Measurements from ENCODE around the gene OR10R2.

Gene OR10R2

DNA sequence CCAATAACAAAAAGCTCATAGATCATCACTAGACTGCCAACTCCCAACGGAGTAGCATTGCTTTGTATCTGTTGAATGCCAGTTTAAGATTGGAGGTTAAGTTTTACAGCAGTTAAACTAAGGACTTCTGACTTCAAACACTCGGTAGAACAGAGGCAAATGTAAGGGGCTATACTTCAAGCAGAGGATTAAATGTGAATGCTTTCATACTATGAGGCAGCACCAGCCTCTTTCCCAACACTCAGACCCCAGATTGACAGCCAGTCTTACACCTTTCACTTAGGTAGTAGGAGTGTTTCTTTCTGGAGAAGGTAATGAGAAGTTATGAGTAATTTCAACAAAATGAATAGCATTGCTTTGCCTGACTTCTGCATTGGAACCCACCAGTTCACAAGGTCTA is 22.8 kb downstream of the OR10R2 start:
- no CpG with 5 or more reads among the region's 2 CpGs for WGBS (ENCODE audit: extremely low coverage, insufficient coverage, insufficient read length)
- H3K4me3 ChIP-seq (ENCODE audit: low read depth, low read length): no peak overlapping the region
- no peak overlapping the region for H3K23ac ChIP-seq (ENCODE audit: low read length)
- no peaks in the 10 kb centered on the region for H3K27me3 ChIP-seq (ENCODE audit: insufficient read depth, low read length)
- H2BK120ac ChIP-seq (ENCODE audit: insufficient read depth, low read length, poor library complexity): no peak overlapping the region
- no peak overlapping the region for H4K8ac ChIP-seq (ENCODE audit: low read depth, low read length)
- no peak overlapping the region for H2AK5ac ChIP-seq (ENCODE audit: low read length)
- H2BK12ac ChIP-seq (ENCODE audit: low read length): no peak overlapping the region
- no peaks in the 10 kb centered on the region for H3K4me1 ChIP-seq (ENCODE audit: control insufficient read depth in 1 of 2, insufficient read depth in 2 of 2, low read length in 2 of 2)
- no peak overlapping the region for H3K27ac ChIP-seq (ENCODE audit: low read depth, low read length)
- no peak overlapping the region for H4K91ac ChIP-seq (ENCODE audit: low read depth, low read length)
- no peak overlapping the region for H3K9ac ChIP-seq (ENCODE audit: low read length)
- no peak for DNase-seq
- no peaks in the 10 kb centered on the region for H3K79me1 ChIP-seq (ENCODE audit: low read length)
- no peak overlapping the region for H3K4me2 ChIP-seq (ENCODE audit: low read length)
- no peaks in the 10 kb centered on the region for H3K79me2 ChIP-seq (ENCODE audit: control insufficient read depth, insufficient read depth, low read length, poor library complexity)
- H2BK5ac ChIP-seq (ENCODE audit: low read depth, low read length, poor library complexity): no peak overlapping the region
- no peaks in the 10 kb centered on the region for H3K9me3 ChIP-seq (ENCODE audit: insufficient read depth, low read depth, low read length)
- no peak overlapping the region for H4K12ac ChIP-seq (ENCODE audit: low read depth, low read length)
- H3K4ac ChIP-seq (ENCODE audit: low read depth, low read length): no peak overlapping the region
- no peak overlapping the region for H3K18ac ChIP-seq (ENCODE audit: low read length)
- H3K36me3 ChIP-seq (ENCODE audit: control insufficient read depth in 1 of 2, insufficient read depth in 2 of 2, low read length in 2 of 2): no peaks in the 10 kb centered on the region
- no peak overlapping the region for H3K14ac ChIP-seq (ENCODE audit: low read length)
- H2AFZ ChIP-seq (ENCODE audit: insufficient read depth, low read length, poor library complexity): no peak overlapping the region

DNA sequence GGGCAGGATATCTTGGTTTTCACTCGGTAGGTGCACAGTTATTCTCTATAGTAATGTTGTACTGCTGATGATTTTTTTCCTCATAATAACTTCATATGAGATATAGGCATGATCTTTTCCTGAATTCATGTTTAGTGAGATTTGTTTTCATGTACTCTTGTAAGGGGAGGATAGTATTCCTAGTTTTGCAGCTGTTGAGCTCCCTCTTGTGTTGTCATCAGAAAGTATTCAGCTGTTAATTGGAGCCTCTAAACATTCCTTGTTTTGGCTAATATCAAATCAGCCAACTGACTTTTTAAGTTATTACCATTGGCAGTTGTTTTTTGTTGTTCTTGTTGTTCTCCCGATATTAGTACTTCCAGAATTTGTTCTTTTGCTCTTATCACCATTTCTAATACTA is 24.4 kb downstream of the OR10R2 start:
- H3K23ac ChIP-seq (ENCODE audit: low read length): no peak overlapping the region
- H3K9me3 ChIP-seq (ENCODE audit: insufficient read depth, low read depth, low read length): no peaks in the 10 kb centered on the region
- no peak overlapping the region for H4K91ac ChIP-seq (ENCODE audit: low read depth, low read length)
- H3K27ac ChIP-seq (ENCODE audit: low read depth, low read length): no peak overlapping the region
- H2BK5ac ChIP-seq (ENCODE audit: low read depth, low read length, poor library complexity): no peak overlapping the region
- no peak overlapping the region for H3K18ac ChIP-seq (ENCODE audit: low read length)
- WGBS (ENCODE audit: extremely low coverage, insufficient coverage, insufficient read length): no CpG with 5 or more reads among the region's 2 CpGs
- H2BK120ac ChIP-seq (ENCODE audit: insufficient read depth, low read length, poor library complexity): no peak overlapping the region
- no peaks in the 10 kb centered on the region for H3K79me1 ChIP-seq (ENCODE audit: low read length)
- H3K27me3 ChIP-seq (ENCODE audit: insufficient read depth, low read length): no peaks in the 10 kb centered on the region
- no peaks in the 10 kb centered on the region for H3K79me2 ChIP-seq (ENCODE audit: control insufficient read depth, insufficient read depth, low read length, poor library complexity)
- H3K9ac ChIP-seq (ENCODE audit: low read length): no peak overlapping the region
- H3K4me3 ChIP-seq (ENCODE audit: low read depth, low read length): no peak overlapping the region
- H2BK12ac ChIP-seq (ENCODE audit: low read length): no peak overlapping the region
- no peaks in the 10 kb centered on the region for H3K36me3 ChIP-seq (ENCODE audit: control insufficient read depth in 1 of 2, insufficient read depth in 2 of 2, low read length in 2 of 2)
- H3K4me1 ChIP-seq (ENCODE audit: control insufficient read depth in 1 of 2, insufficient read depth in 2 of 2, low read length in 2 of 2): no peaks in the 10 kb centered on the region
- H4K12ac ChIP-seq (ENCODE audit: low read depth, low read length): no peak overlapping the region
- H4K8ac ChIP-seq (ENCODE audit: low read depth, low read length): no peak overlapping the region
- H3K4me2 ChIP-seq (ENCODE audit: low read length): no peak overlapping the region
- no peak overlapping the region for H3K14ac ChIP-seq (ENCODE audit: low read length)
- no peak overlapping the region for H3K4ac ChIP-seq (ENCODE audit: low read depth, low read length)
- H2AFZ ChIP-seq (ENCODE audit: insufficient read depth, low read length, poor library complexity): no peak overlapping the region
- peak in 1 of 2 donors; percentile 2 for DNase-seq
- H2AK5ac ChIP-seq (ENCODE audit: low read length): no peak overlapping the region

DNA sequence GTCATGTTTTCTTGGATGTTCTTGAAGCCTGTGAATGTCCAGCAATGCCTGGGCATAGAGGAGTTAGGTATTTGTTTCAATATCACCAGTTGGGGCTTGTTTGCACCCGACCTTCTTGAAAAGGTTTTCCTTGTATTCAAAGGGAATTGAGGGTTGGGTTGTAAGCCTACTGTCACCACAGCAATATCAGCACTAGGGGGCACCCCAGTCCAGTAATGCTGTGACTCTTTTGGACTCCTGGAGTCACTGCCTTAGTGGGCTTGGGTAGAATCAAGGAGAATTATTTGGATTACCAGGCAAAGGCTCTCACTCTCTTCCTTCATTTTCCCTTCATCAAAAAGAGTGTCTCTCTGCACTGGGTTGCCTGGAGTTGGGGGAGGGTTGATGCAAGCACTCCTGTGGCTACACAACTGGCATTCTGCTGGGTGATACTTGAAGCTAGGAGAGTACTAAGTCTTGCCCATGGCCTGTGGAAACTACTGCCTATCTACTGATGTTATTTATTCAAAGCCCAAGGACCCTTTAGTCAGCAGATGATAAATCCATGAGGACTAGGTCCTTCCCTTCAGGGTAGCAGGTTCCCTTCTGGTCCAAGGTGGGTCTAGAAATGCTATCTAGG is 34.5 kb downstream of the OR10R2 start:
- no peak overlapping the region for H2AK5ac ChIP-seq (ENCODE audit: low read length)
- H3K9ac ChIP-seq (ENCODE audit: low read length): no peak overlapping the region
- H4K91ac ChIP-seq (ENCODE audit: low read depth, low read length): no peak overlapping the region
- H2AFZ ChIP-seq (ENCODE audit: insufficient read depth, low read length, poor library complexity): no peak overlapping the region
- H4K12ac ChIP-seq (ENCODE audit: low read depth, low read length): no peak overlapping the region
- peaks cover 1% of the 10 kb centered on the region for H3K9me3 ChIP-seq (ENCODE audit: insufficient read depth, low read depth, low read length)
- no peak overlapping the region for H2BK5ac ChIP-seq (ENCODE audit: low read depth, low read length, poor library complexity)
- H4K8ac ChIP-seq (ENCODE audit: low read depth, low read length): no peak overlapping the region
- no peaks in the 10 kb centered on the region for H3K4me1 ChIP-seq (ENCODE audit: control insufficient read depth in 1 of 2, insufficient read depth in 2 of 2, low read length in 2 of 2)
- no peak overlapping the region for H3K4me3 ChIP-seq (ENCODE audit: low read depth, low read length)
- H3K27me3 ChIP-seq (ENCODE audit: insufficient read depth, low read length): no peaks in the 10 kb centered on the region
- no peak overlapping the region for H3K27ac ChIP-seq (ENCODE audit: low read depth, low read length)
- no peak overlapping the region for H3K4me2 ChIP-seq (ENCODE audit: low read length)
- H3K14ac ChIP-seq (ENCODE audit: low read length): no peak overlapping the region
- H2BK120ac ChIP-seq (ENCODE audit: insufficient read depth, low read length, poor library complexity): no peak overlapping the region
- no peak overlapping the region for H3K18ac ChIP-seq (ENCODE audit: low read length)
- H3K23ac ChIP-seq (ENCODE audit: low read length): no peak overlapping the region
- WGBS (ENCODE audit: extremely low coverage, insufficient coverage, insufficient read length): no CpG with 5 or more reads among the region's 1 CpG
- no peak overlapping the region for H3K4ac ChIP-seq (ENCODE audit: low read depth, low read length)
- H3K79me1 ChIP-seq (ENCODE audit: low read length): no peaks in the 10 kb centered on the region
- H3K79me2 ChIP-seq (ENCODE audit: control insufficient read depth, insufficient read depth, low read length, poor library complexity): no peaks in the 10 kb centered on the region
- peak; percentile 15 to 21 for DNase-seq
- H3K36me3 ChIP-seq (ENCODE audit: control insufficient read depth in 1 of 2, insufficient read depth in 2 of 2, low read length in 2 of 2): no peaks in the 10 kb centered on the region
- no peak overlapping the region for H2BK12ac ChIP-seq (ENCODE audit: low read length)

DNA sequence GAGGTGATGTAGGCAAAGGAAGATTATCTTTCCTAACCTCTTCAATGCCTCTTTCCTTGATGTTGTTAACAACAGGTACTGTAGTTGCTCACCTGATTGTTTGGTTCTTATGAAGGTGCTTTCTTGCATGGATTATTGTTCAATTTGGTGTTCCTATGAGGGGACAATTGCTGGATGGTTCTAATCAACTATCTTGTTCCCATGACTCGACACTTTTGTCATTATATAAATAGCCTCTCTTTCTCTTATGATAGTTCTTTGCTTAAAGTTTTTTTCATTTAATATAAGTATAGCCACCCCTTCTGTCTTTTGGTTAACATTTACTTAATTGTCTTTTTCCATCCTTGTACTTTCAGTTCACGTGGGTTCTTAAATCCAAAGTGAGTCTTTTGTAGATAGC is 35.5 kb downstream of the OR10R2 start:
- H4K8ac ChIP-seq (ENCODE audit: low read depth, low read length): no peak overlapping the region
- no peak overlapping the region for H3K27ac ChIP-seq (ENCODE audit: low read depth, low read length)
- H2BK120ac ChIP-seq (ENCODE audit: insufficient read depth, low read length, poor library complexity): no peak overlapping the region
- H3K23ac ChIP-seq (ENCODE audit: low read length): no peak overlapping the region
- no CpG with 5 or more reads among the region's 2 CpGs for WGBS (ENCODE audit: extremely low coverage, insufficient coverage, insufficient read length)
- H4K91ac ChIP-seq (ENCODE audit: low read depth, low read length): no peak overlapping the region
- H3K27me3 ChIP-seq (ENCODE audit: insufficient read depth, low read length): no peaks in the 10 kb centered on the region
- no peak for DNase-seq
- H3K4ac ChIP-seq (ENCODE audit: low read depth, low read length): no peak overlapping the region
- H3K36me3 ChIP-seq (ENCODE audit: control insufficient read depth in 1 of 2, insufficient read depth in 2 of 2, low read length in 2 of 2): no peaks in the 10 kb centered on the region
- H2AK5ac ChIP-seq (ENCODE audit: low read length): no peak overlapping the region
- no peak overlapping the region for H2BK12ac ChIP-seq (ENCODE audit: low read length)
- H3K4me1 ChIP-seq (ENCODE audit: control insufficient read depth in 1 of 2, insufficient read depth in 2 of 2, low read length in 2 of 2): no peaks in the 10 kb centered on the region
- H4K12ac ChIP-seq (ENCODE audit: low read depth, low read length): no peak overlapping the region
- no peaks in the 10 kb centered on the region for H3K79me2 ChIP-seq (ENCODE audit: control insufficient read depth, insufficient read depth, low read length, poor library complexity)
- no peak overlapping the region for H3K18ac ChIP-seq (ENCODE audit: low read length)
- H3K14ac ChIP-seq (ENCODE audit: low read length): no peak overlapping the region
- no peak overlapping the region for H2AFZ ChIP-seq (ENCODE audit: insufficient read depth, low read length, poor library complexity)
- H3K4me3 ChIP-seq (ENCODE audit: low read depth, low read length): no peak overlapping the region
- H2BK5ac ChIP-seq (ENCODE audit: low read depth, low read length, poor library complexity): no peak overlapping the region
- H3K4me2 ChIP-seq (ENCODE audit: low read length): no peak overlapping the region
- H3K9ac ChIP-seq (ENCODE audit: low read length): no peak overlapping the region
- no peaks in the 10 kb centered on the region for H3K9me3 ChIP-seq (ENCODE audit: insufficient read depth, low read depth, low read length)
- no peaks in the 10 kb centered on the region for H3K79me1 ChIP-seq (ENCODE audit: low read length)

Measured in trophoblast cell (in vitro differentiated cells and primary cell).